CD4-positive, alpha-beta T cell (primary cell): Measurements from ENCODE around the gene MCRIP1. TPM values are rescaled to one million over a fixed set of nuclear protein-coding genes. Genes with fewer than 3 reads are reported as not detected.

Experiments used
- ATAC-seq: fragments of 200-7000 bp; cut with Tn5 transposase; one replicate; pipeline ENCODE4 v1.10.0; 2022; ENCODE audit warnings: mild to moderate bottlenecking; ENCODE audit not compliant: poor library complexity
- CTCF ChIA-PET: fragments of 350-600 bp; sonication (Branson Sonifier 250); formaldehyde crosslinking; loops from one replicate; lab custom pipeline; 2021; ENCODE audit warnings: antibody characterized with exemption, inconsistent platforms; lab: Charles Lee
- POLR2A ChIA-PET: fragments of 350-600 bp; sonication (Branson Sonifier 250); formaldehyde crosslinking; loops from one replicate; lab custom pipeline; 2021; ENCODE audit warnings: antibody characterized with exemption, inconsistent platforms; lab: Charles Lee
- DNase-seq, 14 experiments: peaks; one replicate each; pipeline ENCODE4 v3.0.0-alpha.2; 2013 to 2020; ENCODE audit warnings: mixed read lengths in 2 of 14
- H3K27ac ChIP-seq, 2 donors: one replicate each; pipeline versions ENCODE4 v1.5.1 to v1.7.0; 2013; ENCODE audit warnings: low read length in 2 of 2, low read depth in 1 of 2, mild to moderate bottlenecking in 1 of 2
- H3K27me3 ChIP-seq, 2 experiments: 1 replicate in 1 of 2; 2 replicates in 1 of 2; pipeline versions ENCODE4 v1.6.1 to v1.7.0; 2013; ENCODE audit warnings: low read length in 2 of 2, control low read depth in 1 of 2, mild to moderate bottlenecking in 1 of 2, moderate library complexity in 1 of 2; ENCODE audit not compliant: insufficient read depth in 2 of 2, control insufficient read depth in 1 of 2
- H3K36me3 ChIP-seq: one replicate; pipeline ENCODE4 v1.6.1; 2013; ENCODE audit warnings: low read length, control low read depth; ENCODE audit not compliant: insufficient read depth
- H3K4me1 ChIP-seq: one replicate; pipeline ENCODE4 v1.6.1; 2013; ENCODE audit warnings: low read length, control low read depth; ENCODE audit not compliant: insufficient read depth
- H3K4me3 ChIP-seq: one replicate; pipeline ENCODE4 v1.5.1; 2013; ENCODE audit warnings: mild to moderate bottlenecking, low read length, moderate library complexity
- H3K9me3 ChIP-seq, 2 experiments: 1 replicate in 1 of 2; 2 replicates in 1 of 2; pipeline versions ENCODE4 v1.6.1 to v1.7.0; 2013; ENCODE audit warnings: low read length in 2 of 2, mild to moderate bottlenecking in 2 of 2, control low read depth in 1 of 2, moderate library complexity in 1 of 2; ENCODE audit not compliant: control insufficient read depth in 1 of 2, insufficient read depth in 1 of 2
- H3K27ac Mint-ChIP-seq: one replicate; pipeline ENCODE4 v1.8.0; 2020; ENCODE audit warnings: mixed read lengths
- H3K27me3 Mint-ChIP-seq: one replicate; pipeline ENCODE4 v1.8.0; 2021; ENCODE audit warnings: mixed read lengths
- H3K36me3 Mint-ChIP-seq: one replicate; pipeline ENCODE4 v1.8.0; 2021; ENCODE audit warnings: low read depth, mixed read lengths
- H3K4me1 Mint-ChIP-seq: one replicate; pipeline ENCODE4 v1.8.0; 2021; ENCODE audit warnings: low read depth, mixed read lengths
- H3K4me3 Mint-ChIP-seq: one replicate; pipeline ENCODE4 v1.8.0; 2020; ENCODE audit warnings: mild to moderate bottlenecking, mixed read lengths
- H3K9me3 Mint-ChIP-seq: one replicate; pipeline ENCODE4 v1.8.0; 2020; ENCODE audit warnings: mixed read lengths
- intact Hi-C, 2 experiments: fragments of 100-400 bp; cut with DNase I in 1 of 2; cut with micrococcal nuclease in 1 of 2; formaldehyde crosslinking; loops; one replicate each; pipeline versions ENCODE4 v1.15.1 to v1.9.0; 2023 to 2025; cut with DNase I, micrococcal nuclease
- total RNA-seq, 174 experiments: library from RNA in 2 of 174; stranded (reverse) in 2 of 174; gene quantifications; one replicate each; pipeline ENCODE4 v1.2.3 and lab custom pipeline; 2021 to 2026
- TF ChIP-seq, protein P1 (sequence below): fragments of 200-600 bp; IDR thresholded peaks from one replicate; pipeline ENCODE4 v1.8.0; 2022; ENCODE audit warnings: antibody characterized with exemption, mild to moderate bottlenecking

MCRIP1 gene
- total RNA-seq, 2 experiments from 2014 or later = 36.9 to 37.7 TPM

DNA sequence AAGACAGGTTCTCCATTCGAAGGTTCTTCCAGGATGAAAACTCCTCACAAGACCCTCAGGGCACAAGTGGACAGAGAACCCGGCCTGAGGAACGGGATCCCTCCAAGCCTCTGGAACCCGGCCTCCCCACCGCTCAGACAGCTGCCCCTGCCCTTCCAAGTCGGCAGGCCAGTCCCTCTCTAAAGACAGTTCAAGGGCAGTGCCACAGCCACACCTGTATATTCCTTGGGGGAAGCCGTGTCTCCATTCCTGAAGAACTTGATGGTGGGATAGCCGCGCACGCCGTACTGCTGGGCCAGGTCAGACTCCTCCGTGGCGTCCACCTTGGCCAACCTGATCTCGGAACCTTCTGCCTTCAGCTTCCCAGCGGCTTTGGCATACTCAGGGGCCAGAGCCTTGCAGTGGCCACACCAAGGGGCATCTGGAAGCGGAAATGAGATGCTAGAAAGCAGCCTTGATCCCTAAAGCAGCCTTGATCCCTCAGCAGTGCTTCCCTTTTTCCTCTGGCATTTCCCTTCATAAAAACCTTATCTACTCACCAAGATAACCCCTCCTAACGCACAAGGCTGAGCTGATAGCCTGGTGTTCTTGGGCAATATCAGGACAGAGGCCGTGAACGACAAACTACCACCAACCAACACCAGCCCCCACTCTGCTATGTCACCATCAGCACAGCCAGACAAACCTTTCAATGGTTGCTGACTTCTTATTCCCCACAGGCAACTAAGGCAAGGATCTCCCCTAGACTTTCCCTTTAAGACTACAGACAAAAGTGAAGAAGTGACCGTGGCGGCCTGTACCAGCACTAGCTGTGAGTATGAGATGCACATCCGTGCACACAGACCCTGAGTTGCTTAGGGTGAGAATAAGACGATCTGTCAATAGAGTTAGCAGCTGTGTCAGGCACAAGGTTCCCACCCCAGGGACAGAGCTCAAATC, 26.1 kb upstream of the MCRIP1 start:
- H3K4me1 Mint-ChIP-seq = peaks cover 29% of the 10 kb centered on the region
- H3K36me3 Mint-ChIP-seq = peaks cover 33% of the 10 kb centered on the region
- TF ChIP-seq, protein P1, sequence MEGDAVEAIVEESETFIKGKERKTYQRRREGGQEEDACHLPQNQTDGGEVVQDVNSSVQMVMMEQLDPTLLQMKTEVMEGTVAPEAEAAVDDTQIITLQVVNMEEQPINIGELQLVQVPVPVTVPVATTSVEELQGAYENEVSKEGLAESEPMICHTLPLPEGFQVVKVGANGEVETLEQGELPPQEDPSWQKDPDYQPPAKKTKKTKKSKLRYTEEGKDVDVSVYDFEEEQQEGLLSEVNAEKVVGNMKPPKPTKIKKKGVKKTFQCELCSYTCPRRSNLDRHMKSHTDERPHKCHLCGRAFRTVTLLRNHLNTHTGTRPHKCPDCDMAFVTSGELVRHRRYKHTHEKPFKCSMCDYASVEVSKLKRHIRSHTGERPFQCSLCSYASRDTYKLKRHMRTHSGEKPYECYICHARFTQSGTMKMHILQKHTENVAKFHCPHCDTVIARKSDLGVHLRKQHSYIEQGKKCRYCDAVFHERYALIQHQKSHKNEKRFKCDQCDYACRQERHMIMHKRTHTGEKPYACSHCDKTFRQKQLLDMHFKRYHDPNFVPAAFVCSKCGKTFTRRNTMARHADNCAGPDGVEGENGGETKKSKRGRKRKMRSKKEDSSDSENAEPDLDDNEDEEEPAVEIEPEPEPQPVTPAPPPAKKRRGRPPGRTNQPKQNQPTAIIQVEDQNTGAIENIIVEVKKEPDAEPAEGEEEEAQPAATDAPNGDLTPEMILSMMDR = no peak
- Histone ChIP-seq H3K36me3 (peaks cover 54% of the 10 kb centered on the region), H3K27me3 (no peaks in the 10 kb centered on the region), H3K9me3 (no peaks in the 10 kb centered on the region), H3K4me1 (peaks cover 54% of the 10 kb centered on the region), H3K4me3 (peak overlapping the region; percentile 78), H3K27ac (peak overlapping the region in 1 of 2 donors; percentile 56)
- CTCF ChIA-PET = no interaction called here
- no peaks in the 10 kb centered on the region for H3K9me3 Mint-ChIP-seq
- DNase-seq (peak in 1 of 14 experiments; percentile 38), ATAC-seq (no peak)
- H3K27ac Mint-ChIP-seq = peak overlapping the region; percentile 72
- peak overlapping the region; percentile 87 for H3K4me3 Mint-ChIP-seq
- intact Hi-C loops = loop anchor here in 1 of 2 experiments (5.0 kb wide), 1 partner anchor 177 kb away; the partner anchor contains the start of genes ARL16 and HGS
- no peaks in the 10 kb centered on the region for H3K27me3 Mint-ChIP-seq
- POLR2A ChIA-PET = interaction anchor here (1.0 to 1.6 kb wide), 3 partner anchors 11 to 156 kb away, joined by 3 to 7 read pairs (median 3); partner anchors contain the start of genes MCRIP1 and MRPL12

DNA sequence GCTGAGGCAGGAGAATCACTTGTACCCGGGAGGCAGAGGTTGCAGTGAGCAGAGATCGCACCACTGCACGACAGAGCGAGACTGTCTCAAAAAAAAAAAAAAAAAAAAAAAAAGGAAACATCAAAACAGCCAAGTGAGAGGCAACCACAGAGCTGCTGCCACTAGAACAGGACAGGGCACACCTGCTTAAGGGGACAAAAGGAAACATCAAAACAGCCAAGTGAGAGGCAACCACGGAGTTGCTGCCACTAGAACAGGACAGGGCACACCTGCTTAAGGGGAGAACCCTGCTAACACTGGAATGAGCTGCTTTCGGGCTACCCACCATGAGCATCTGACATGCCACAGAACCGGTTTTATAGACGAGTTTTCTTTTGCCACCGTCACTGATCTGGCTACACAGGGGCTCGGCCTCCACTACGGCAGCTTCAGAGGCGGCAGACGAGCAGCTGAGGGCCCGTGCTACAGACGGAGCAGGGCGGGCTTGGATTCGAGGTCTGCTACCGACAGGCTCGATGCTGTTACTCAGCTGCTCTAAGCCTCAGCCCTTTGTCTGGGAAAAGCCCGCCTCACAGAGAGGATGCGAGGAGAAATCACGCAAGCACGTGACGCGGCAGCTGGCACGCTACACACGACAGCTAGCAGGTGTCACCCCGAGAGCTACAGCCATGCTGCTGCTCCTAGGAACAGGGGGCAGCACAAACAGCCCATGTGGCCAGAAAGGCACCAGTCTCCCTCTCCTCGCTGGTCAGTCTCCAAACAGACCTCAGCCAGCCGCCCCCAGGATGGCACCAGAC, 25.3 kb upstream of the MCRIP1 start:
- Histone ChIP-seq H3K4me1 (peaks cover 50% of the 10 kb centered on the region), H3K27ac (no peak overlapping the region), H3K27me3 (no peaks in the 10 kb centered on the region), H3K4me3 (no peak overlapping the region), H3K36me3 (peaks cover 55% of the 10 kb centered on the region), H3K9me3 (no peaks in the 10 kb centered on the region)
- intact Hi-C loops = loop anchor here in 1 of 2 experiments (5.0 kb wide), 1 partner anchor 176 kb away; the partner anchor contains the start of genes ARL16 and HGS
- ChIA-PET CTCF (no interaction called here), POLR2A (interaction anchor here (0.6 to 1.6 kb wide), 2 partner anchors 14 to 155 kb away, joined by 3 read pairs; partner anchors contain the start of gene MRPL12)
- no peak for ATAC-seq
- peaks cover 41% of the 10 kb centered on the region for H3K36me3 Mint-ChIP-seq
- no peak overlapping the region for H3K27ac Mint-ChIP-seq
- peak overlapping the region; percentile 34 for H3K4me3 Mint-ChIP-seq
- no peaks in the 10 kb centered on the region for H3K9me3 Mint-ChIP-seq
- no peaks in the 10 kb centered on the region for H3K27me3 Mint-ChIP-seq
- TF ChIP-seq, protein P1 = no peak
- peaks cover 27% of the 10 kb centered on the region for H3K4me1 Mint-ChIP-seq
- peak in 1 of 14 experiments; percentile 46 for DNase-seq
